D721Med (cell line): ENCODE results near the gene SEC61G.

Source experiments
- DNase-seq: peaks from one replicate; pipeline ENCODE4 v3.0.0; 2011; ENCODE audit warnings: low spot score; ENCODE audit not compliant: insufficient read length
- FAIRE-seq: peaks from 2 replicates; lab custom pipeline; 2011; peaks lifted over from hg19 to GRCh38; lab: Jason Lieb, UNC
- TF ChIP-seq, protein P1 (sequence below): IDR thresholded peaks from 2 replicates; pipeline ENCODE4 v1.5.1; 2012; ENCODE audit warnings: mild to moderate bottlenecking, control low read depth; ENCODE audit not compliant: insufficient read depth; ENCODE audit errors: missing control alignments

Gene SEC61G

DNA sequence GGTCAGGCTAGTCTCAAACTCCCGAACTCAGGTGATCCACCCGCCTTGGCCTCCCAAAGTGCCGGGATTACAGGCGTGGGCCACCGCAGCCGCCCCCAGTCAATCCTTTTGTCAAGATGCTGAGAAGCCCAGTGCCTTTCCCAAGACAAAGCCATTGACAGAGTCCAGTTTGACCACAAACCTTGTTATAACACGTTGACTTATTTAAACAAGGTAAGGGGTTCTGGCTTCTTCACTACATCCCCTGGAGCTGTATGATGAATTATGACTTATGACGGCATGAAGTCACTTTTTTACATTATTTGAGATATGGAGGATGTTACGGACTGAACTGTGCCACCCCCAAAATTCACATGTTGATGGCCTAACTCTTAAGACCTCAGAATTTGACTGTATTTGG is 5.8 kb upstream of the SEC61G start:
- no peak for FAIRE-seq
- DNase-seq: no peak
- TF ChIP-seq, protein P1, sequence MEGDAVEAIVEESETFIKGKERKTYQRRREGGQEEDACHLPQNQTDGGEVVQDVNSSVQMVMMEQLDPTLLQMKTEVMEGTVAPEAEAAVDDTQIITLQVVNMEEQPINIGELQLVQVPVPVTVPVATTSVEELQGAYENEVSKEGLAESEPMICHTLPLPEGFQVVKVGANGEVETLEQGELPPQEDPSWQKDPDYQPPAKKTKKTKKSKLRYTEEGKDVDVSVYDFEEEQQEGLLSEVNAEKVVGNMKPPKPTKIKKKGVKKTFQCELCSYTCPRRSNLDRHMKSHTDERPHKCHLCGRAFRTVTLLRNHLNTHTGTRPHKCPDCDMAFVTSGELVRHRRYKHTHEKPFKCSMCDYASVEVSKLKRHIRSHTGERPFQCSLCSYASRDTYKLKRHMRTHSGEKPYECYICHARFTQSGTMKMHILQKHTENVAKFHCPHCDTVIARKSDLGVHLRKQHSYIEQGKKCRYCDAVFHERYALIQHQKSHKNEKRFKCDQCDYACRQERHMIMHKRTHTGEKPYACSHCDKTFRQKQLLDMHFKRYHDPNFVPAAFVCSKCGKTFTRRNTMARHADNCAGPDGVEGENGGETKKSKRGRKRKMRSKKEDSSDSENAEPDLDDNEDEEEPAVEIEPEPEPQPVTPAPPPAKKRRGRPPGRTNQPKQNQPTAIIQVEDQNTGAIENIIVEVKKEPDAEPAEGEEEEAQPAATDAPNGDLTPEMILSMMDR: no peak

DNA sequence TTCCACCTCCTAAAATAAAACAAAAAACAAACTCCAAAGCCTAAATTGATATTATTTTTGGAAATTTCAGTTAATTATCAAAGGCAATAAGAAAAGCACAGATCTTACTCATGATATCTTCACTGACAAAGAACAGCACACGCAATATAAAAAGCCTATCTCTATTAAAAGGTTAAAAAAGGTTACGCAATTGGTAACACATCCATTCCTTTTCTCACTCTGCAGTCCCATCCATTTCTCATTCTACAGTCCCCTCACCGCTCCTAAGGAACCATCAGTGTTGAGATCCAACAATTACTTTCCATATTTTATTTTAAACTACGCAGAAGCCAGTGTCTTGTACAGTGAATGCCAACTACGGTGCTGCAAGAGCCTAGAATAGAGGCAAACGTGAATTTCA is 1.3 kb downstream of the SEC61G start:
- no peak for DNase-seq

DNA sequence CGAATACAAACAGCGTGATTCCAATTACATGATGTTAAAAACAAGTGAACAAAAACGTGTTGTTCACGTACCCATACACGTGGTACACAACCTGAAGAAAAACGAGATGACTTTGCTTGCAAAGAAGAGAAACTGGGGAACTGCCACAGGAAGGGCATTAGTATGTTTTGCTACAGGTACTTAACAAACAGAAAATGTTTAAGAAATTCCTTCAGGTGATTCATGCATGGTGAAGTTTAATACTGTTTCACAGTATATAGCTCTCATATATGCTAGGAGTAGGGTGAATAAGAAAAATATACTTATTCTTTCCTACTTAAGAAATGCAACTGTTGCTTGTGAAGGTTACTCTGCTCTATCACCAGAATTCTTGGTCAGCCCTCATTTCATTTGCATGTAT is 9.8 kb downstream of the SEC61G start:
- FAIRE-seq (no peak), DNase-seq (no peak)
- TF ChIP-seq, protein P1: no peak

More for the DNA sequence above, 1.3 kb downstream of the SEC61G start:
- TF ChIP-seq, protein P1: no peak
- no peak for FAIRE-seq

DNA sequence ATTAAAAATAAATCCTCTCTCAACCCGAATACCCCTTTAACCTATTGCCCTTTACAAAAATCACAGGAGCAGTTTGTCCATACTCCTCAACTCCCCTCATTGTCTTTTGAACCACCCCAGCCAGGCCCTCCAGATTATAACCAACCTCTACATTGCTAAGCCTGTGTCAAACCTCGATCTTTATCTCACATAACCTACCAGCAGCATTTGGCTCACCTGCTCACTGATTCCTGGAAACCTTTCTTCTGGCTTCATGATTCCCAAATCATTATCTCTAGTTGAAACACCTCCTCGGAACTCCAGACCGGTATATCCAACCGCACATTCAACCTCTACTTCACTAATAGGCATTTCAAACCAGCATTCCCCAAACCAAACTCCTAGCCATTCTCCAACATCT is 11.8 kb downstream of the SEC61G start:
- TF ChIP-seq, protein P1: no peak
- FAIRE-seq (no peak), DNase-seq (no peak)

DNA sequence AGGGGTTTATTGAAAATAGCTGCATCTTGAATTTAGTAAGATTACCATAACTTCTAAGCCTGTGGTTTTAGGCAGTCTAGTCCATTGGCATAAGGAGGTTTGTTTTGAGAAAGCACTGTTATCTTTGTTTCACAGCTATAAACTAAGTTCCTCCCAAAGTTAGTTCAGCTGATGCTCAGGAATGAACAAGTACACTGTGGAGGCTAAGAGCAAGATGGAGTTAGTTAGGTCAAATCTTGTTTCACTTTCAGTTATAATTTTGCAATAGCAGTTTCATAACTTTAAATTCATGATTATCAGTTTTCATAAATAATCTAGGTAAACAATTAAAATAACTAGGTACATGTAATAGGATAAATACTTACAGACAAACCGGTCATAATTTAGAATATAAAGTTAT is 15.4 kb downstream of the SEC61G start:
- TF ChIP-seq, protein P1: no peak
- DNase-seq (no peak), FAIRE-seq (no peak)

DNA sequence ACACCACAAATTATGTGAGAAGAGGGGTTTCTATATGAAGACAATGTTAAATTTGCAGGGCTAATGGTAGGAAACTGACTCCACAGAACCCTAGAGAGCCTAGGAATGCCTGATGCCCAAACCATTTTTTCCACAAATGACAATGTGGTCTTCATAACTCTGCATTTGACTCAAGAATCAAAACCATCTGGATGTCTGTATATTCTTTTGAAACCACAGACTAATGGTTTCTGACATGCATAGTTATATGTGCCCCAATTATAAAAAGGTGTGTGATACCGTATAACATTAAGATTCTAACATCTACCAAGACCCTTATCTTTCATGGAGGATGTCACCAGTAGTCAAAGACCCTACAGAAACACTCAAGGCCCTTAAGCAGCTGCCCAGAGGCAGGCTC is 20.3 kb downstream of the SEC61G start:
- no peak for FAIRE-seq
- no peak for DNase-seq
- TF ChIP-seq, protein P1: no peak

DNA sequence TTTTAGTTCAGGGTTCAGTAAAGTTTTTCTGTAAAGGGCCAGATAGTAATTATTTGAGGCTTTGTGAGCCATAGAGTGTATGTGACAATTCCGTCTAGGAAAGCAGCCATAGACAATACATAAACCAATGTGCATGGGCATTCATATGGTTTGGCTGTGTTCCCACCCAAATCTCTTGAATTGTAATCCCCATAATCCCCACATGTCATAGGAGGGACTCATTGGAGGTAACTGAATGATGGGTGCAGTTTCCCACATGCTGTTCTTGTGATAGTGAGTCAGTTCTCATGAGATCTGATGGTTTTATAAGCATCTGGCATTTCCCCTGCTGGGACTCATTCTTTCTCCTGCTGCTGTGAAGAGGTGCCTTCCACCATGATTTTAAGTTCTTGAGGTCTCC is 29.9 kb downstream of the SEC61G start:
- FAIRE-seq: no peak
- DNase-seq: no peak
- TF ChIP-seq, protein P1: no peak
